GM12878 (cell line): ENCODE data around the gene ANKS1A. TPM values are rescaled to one million over a fixed set of nuclear protein-coding genes. Genes with fewer than 3 reads are reported as not detected.

ENCODE experiments used
- ATAC-seq: fragments of 200-7000 bp; cut with Tn5 transposase; 3 replicates; pipeline ENCODE4 v1.9.1; 2020; ENCODE audit warnings: mild to moderate bottlenecking, moderate library complexity
- BruUV-seq: library from RNA; stranded (reverse); fragments of 400-500 nt; replicated peaks from 2 replicates; lab custom pipeline; 2021; lab: Mats Ljungman, UMichigan
- CTCF ChIA-PET: fragments of 300-600 bp; sonication (Branson Sonifier 250); formaldehyde crosslinking; extraction: SDS; loops from one replicate; lab custom pipeline; 2021; ENCODE audit warnings: inconsistent platforms; lab: Yijun Ruan, JAX
- POLR2A ChIA-PET: fragments of 350-600 bp; formaldehyde crosslinking; extraction: SDS; loops from one replicate; lab custom pipeline; 2021; ENCODE audit warnings: inconsistent platforms; lab: Charles Lee
- RAD21 ChIA-PET: fragments of 300-600 bp; sonication (Branson Sonifier 250); formaldehyde crosslinking; loops from one replicate; lab custom pipeline; 2023; ENCODE audit warnings: antibody characterized with exemption; ENCODE audit not compliant: unreplicated experiment; lab: Charles Lee
- SMC1A ChIA-PET: fragments of 300-600 bp; sonication (Branson Sonifier 250); formaldehyde crosslinking; loops from one replicate; lab custom pipeline; 2023; ENCODE audit not compliant: unreplicated experiment, uncharacterized antibody; lab: Charles Lee
- DNase-seq: peaks from one replicate; pipeline ENCODE4 v3.0.0-alpha.2; 2011; ENCODE audit warnings: low read depth, low spot score
- FAIRE-seq: peaks from 3 replicates; lab custom pipeline; 2011; peaks lifted over from hg19 to GRCh38; lab: Jason Lieb, UNC
- H2AFZ ChIP-seq: 2 replicates; pipeline ENCODE4 v1.6.0; 2011; ENCODE audit warnings: low read depth, low read length, control low read depth; ENCODE audit not compliant: control insufficient read depth
- H3K27ac ChIP-seq: 2 replicates; pipeline ENCODE4 v1.5.1; 2011; ENCODE audit warnings: control low read depth; ENCODE audit not compliant: control insufficient read depth, insufficient read depth
- H3K27me3 ChIP-seq, 2 experiments: replicated peaks in 1 of 2; 2 replicates each; pipeline versions ENCODE4 v1.6.0 to v1.6.1; 2011; ENCODE audit warnings: low read length in 1 of 2; ENCODE audit not compliant: control insufficient read depth in 2 of 2, insufficient read depth in 2 of 2
- H3K36me3 ChIP-seq, 2 experiments: 2 replicates each; pipeline ENCODE4 v1.5.1; 2011; ENCODE audit warnings: low read length in 1 of 2; ENCODE audit not compliant: control insufficient read depth in 2 of 2, insufficient read depth in 2 of 2
- H3K4me1 ChIP-seq: 2 replicates; pipeline ENCODE4 v1.6.1; 2011; ENCODE audit warnings: mild to moderate bottlenecking, low read length, moderate library complexity, mixed read lengths; ENCODE audit not compliant: control insufficient read depth, insufficient read depth
- H3K4me2 ChIP-seq: 2 replicates; pipeline ENCODE4 v1.6.0; 2011; ENCODE audit warnings: control low read depth; ENCODE audit not compliant: control insufficient read depth, insufficient read depth
- H3K4me3 ChIP-seq: fragments of 200-600 bp; sonication (generic); 2 replicates; pipeline ENCODE4 v1.5.1; 2016
- H3K79me2 ChIP-seq: 2 replicates; pipeline ENCODE4 v1.6.0; 2011; ENCODE audit warnings: low read length; ENCODE audit not compliant: control insufficient read depth, insufficient read depth
- H3K9ac ChIP-seq: 2 replicates; pipeline ENCODE4 v1.8.0; 2011; ENCODE audit warnings: low read length, control low read depth, mixed read lengths; ENCODE audit not compliant: control insufficient read depth, insufficient read depth
- H3K9me3 ChIP-seq: replicated peaks from 3 replicates; pipeline ENCODE4 v1.5.1; 2011; ENCODE audit warnings: mild to moderate bottlenecking, low read length; ENCODE audit not compliant: control insufficient read depth, insufficient read depth
- H4K20me1 ChIP-seq: 2 replicates; pipeline ENCODE4 v1.6.0; 2011; ENCODE audit not compliant: control insufficient read depth, insufficient read depth
- DPF2 ChIP-seq: fragments of 450-650 bp; IDR thresholded peaks from 2 replicates; pipeline ENCODE4 v1.6.1; 2017; ENCODE audit warnings: mild to moderate bottlenecking
- EGR1 ChIP-seq, 2 experiments: IDR thresholded peaks; 1 replicate in 1 of 2; 2 replicates in 1 of 2; pipeline ENCODE4 v1.6.1; 2011 to 2012; ENCODE audit warnings: low read depth in 2 of 2, low read length in 2 of 2, borderline replicate concordance in 1 of 2, mild to moderate bottlenecking in 1 of 2, moderate library complexity in 1 of 2
- HCFC1 ChIP-seq: fragments of 150-350 bp; IDR thresholded peaks from 2 replicates; pipeline ENCODE4 v1.6.1; 2014; ENCODE audit warnings: low read length
- KAT2A ChIP-seq: conservative IDR thresholded peaks from 2 replicates; pipeline ENCODE4 v1.6.1; 2011; ENCODE audit warnings: low read depth, low read length; ENCODE audit not compliant: control insufficient read depth
- NR2C2 ChIP-seq: IDR thresholded peaks from 2 replicates; pipeline ENCODE4 v1.6.1; 2011; ENCODE audit warnings: borderline replicate concordance, low read depth; ENCODE audit not compliant: control insufficient read depth, insufficient read length
- RAD21 ChIP-seq: IDR thresholded peaks from 2 replicates; pipeline ENCODE4 v1.6.1; 2011; ENCODE audit warnings: mild to moderate bottlenecking, low read depth, low read length, moderate library complexity; ENCODE audit not compliant: insufficient read depth
- RUNX3 ChIP-seq: IDR thresholded peaks from 2 replicates; pipeline ENCODE4 v1.6.1; 2012; ENCODE audit warnings: low read length, inconsistent platforms
- TARDBP ChIP-seq: IDR thresholded peaks from 2 replicates; pipeline ENCODE4 v1.6.1; 2016; ENCODE audit warnings: borderline replicate concordance
- ZNF384 ChIP-seq: IDR thresholded peaks from 2 replicates; pipeline ENCODE4 v1.6.1; 2012; ENCODE audit warnings: low read depth, mild to moderate bottlenecking, low read length, improper control_type of control experiment, borderline replicate concordance
- WGBS: methylation state at CpG from one replicate; pipeline ENCODE4 v1.1.6; 2016; ENCODE audit warnings: low lambda C conversion rate; ENCODE audit not compliant: insufficient replicate concordance, insufficient coverage; ENCODE audit errors: missing lambda C conversion rate; 5-methylcytosine and 5-hydroxymethylcytosine counted together
- in situ Hi-C: fragments of 300-500 bp; cut with MboI; formaldehyde crosslinking; loops from 9 replicates; pipeline ENCODE4 v1.14.3; 2018; ENCODE audit warnings: mixed read lengths
- intact Hi-C: fragments of 100-400 bp; cut with micrococcal nuclease; formaldehyde crosslinking; loops from one replicate; pipeline ENCODE4 v1.14.2; 2022; ENCODE audit not compliant: unreplicated experiment
- polyA plus RNA-seq, 11 experiments: library from polyadenylated mRNA; depleted of rRNA in 4 of 11; unstranded in 6 of 11; stranded (reverse) in 5 of 11; fragments of >200 nt; fragmentation: Nextera tagmentation in 4 of 11; fragmentation: Illumina TruSeq in 1 of 11; extraction: Ambion mirVana in 4 of 11; extraction: Trizol in 1 of 11; gene quantifications; 1 replicate in 1 of 11; 2 replicates in 10 of 11; pipeline versions ENCODE4 v1.2.1 to v1.2.3, GENCODE V29; 2011 to 2016; ENCODE audit warnings: inconsistent platforms in 2 of 11, missing spikeins in 2 of 11, low read depth in 1 of 11
- total RNA-seq, 4 experiments: library from RNA; depleted of rRNA in 3 of 4; stranded (reverse); fragments of >200 nt in 3 of 4; fragmentation: Illumina TruSeq in 1 of 4; extraction: Trizol in 1 of 4; gene quantifications; 2 replicates each; pipeline versions ENCODE4 v1.2.1 to v1.2.3, GENCODE V29; 2013 to 2021

Gene ANKS1A
- total and polyA plus RNA-seq, 10 of the 15 experiments (the other 5 are each of a cell fraction or from before 2014, with no cell fraction given) = 0.60 to 7.0 (median 3.0) TPM

- FAIRE-seq = no peak
- BruUV-seq = no TSS peak
- no peak overlapping the region for H2AFZ ChIP-seq
- POLR2A ChIA-PET = interaction anchor here (0.5 to 0.6 kb wide), 2 partner anchors 49 to 236 kb away, joined by 3 to 9 read pairs; no protein-coding TSS in a partner anchor
- RAD21 ChIA-PET = no interaction called here
- no peak overlapping the region for H3K27ac ChIP-seq
- no peak overlapping the region for H3K9ac ChIP-seq
- no peak for DNase-seq
- TF ChIP-seq NR2C2 (no peak), DPF2 (no peak), TARDBP (no peak), EGR1 (IDR thresholded peaks at IDR 0.05; ENCODE audit: borderline replicate concordance in 1 of 2, low read depth in 2 of 2, low read length in 2 of 2) (no peak), RAD21 (no peak), KAT2A (no peak), HCFC1 (no peak), ZNF384 (no peak), RUNX3 (no peak)
- CTCF ChIA-PET = interaction anchor here (1.0 to 1.3 kb wide), 3 partner anchors 10 to 69 kb away, joined by 3 read pairs; no protein-coding TSS in a partner anchor
- H3K9me3 ChIP-seq = no peaks in the 10 kb centered on the region
- no peaks in the 10 kb centered on the region for H4K20me1 ChIP-seq
- ATAC-seq = no peak
- H3K4me1 ChIP-seq = peaks cover 7% of the 10 kb centered on the region
- SMC1A ChIA-PET = no interaction called here
- intact Hi-C loops = no loop called here
- WGBS = 94% methylated on average over 6 of the region's 6 CpGs
- no peaks in the 10 kb centered on the region for H3K36me3 ChIP-seq
- H3K4me3 ChIP-seq = no peak overlapping the region
- no peak overlapping the region for H3K4me2 ChIP-seq
- no peaks in the 10 kb centered on the region for H3K27me3 ChIP-seq
- in situ Hi-C loops = no loop called here
- no peaks in the 10 kb centered on the region for H3K79me2 ChIP-seq
Observed at GRCh38 chr6:34917626-34918285, 28.7 kb downstream of the ANKS1A start.
